ENCODE data around the gene CYP26B1.

Gene CYP26B1

DNA sequence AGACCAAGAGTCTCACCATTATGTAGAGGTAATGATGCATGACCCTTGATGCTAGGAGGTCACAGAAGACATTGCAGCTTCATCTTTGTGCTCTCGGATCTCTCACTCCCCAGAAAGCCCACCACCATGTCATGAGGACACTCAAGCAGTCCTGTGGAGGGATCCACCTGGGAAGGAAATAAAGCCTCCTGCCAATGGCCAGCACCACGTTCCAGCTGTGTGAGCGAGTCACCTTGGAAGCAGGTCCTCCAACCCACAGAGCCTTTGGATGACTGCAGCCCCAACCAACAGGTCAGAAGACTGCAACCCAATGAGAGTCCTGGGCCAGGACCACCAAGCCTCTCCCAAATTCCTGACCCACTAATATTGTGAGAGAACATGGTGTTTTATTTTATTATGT is 38.4 kb downstream of the CYP26B1 start:
- Histone ChIP-seq H3K27ac (no peak overlapping the region), H3K36me3 (no peaks in the 10 kb centered on the region), H3K4me3 (no peak overlapping the region), H3K27me3 (peaks cover 0 to 4% of the 10 kb centered on the region in 2 donors), H3K9me3 (no peaks in the 10 kb centered on the region), H3K4me1 (no peaks in the 10 kb centered on the region)
- TF ChIP-seq, protein P1, sequence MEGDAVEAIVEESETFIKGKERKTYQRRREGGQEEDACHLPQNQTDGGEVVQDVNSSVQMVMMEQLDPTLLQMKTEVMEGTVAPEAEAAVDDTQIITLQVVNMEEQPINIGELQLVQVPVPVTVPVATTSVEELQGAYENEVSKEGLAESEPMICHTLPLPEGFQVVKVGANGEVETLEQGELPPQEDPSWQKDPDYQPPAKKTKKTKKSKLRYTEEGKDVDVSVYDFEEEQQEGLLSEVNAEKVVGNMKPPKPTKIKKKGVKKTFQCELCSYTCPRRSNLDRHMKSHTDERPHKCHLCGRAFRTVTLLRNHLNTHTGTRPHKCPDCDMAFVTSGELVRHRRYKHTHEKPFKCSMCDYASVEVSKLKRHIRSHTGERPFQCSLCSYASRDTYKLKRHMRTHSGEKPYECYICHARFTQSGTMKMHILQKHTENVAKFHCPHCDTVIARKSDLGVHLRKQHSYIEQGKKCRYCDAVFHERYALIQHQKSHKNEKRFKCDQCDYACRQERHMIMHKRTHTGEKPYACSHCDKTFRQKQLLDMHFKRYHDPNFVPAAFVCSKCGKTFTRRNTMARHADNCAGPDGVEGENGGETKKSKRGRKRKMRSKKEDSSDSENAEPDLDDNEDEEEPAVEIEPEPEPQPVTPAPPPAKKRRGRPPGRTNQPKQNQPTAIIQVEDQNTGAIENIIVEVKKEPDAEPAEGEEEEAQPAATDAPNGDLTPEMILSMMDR (IDR thresholded peaks at IDR 0.05), result no peak
- intact Hi-C loops (cut with DNase I; ENCODE audit: low total_unique reads), result no loop called here
- DNase-seq, result peak in 1 of 2 donors; percentile 29

DNA sequence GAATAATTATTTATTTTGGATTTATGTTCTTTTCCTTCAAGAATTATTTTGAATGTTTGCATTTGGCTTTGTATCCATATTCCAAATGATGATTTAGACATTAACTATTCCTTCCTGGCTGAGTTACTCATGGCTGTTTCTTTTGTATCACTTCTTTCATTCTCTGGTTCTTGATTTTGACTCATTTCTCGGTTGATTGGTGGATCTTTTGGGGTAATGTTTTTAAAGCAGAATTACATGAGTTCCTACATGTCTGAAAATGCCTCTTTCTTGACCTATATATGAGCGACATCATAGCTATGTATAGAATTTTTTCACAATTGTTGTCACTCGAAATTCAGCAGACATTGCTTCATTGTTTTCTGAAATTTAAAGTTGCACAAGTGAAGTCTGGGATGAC is 39.5 kb downstream of the CYP26B1 start:
- Histone ChIP-seq H3K4me3 (no peak overlapping the region), H3K9me3 (no peaks in the 10 kb centered on the region), H3K4me1 (no peaks in the 10 kb centered on the region), H3K27ac (no peak overlapping the region), H3K36me3 (no peaks in the 10 kb centered on the region), H3K27me3 (peaks cover 0 to 11% of the 10 kb centered on the region in 2 donors)
- DNase-seq, result no peak
- TF ChIP-seq, protein P1 (IDR thresholded peaks at IDR 0.05), result no peak
- intact Hi-C loops (cut with DNase I; ENCODE audit: low total_unique reads), result no loop called here

DNA sequence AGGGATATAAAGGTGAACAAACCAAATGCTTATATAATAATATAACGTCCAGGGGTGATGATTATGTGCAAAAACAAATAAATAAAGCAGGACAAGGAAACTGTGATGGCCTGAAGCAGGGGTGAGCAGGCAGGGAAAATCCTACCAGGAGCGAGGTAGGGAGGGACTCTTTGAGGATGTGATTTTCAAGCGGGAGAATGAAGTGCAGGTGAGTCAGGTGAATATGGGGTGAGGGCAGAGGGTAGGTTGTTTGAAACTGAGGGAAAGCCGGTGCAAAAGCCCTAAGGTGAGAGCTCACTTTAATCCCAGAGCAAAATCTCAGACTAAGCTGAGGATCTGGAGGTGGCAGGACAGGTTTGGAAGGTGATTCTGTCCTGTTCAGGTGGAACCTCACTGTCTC is 40.7 kb downstream of the CYP26B1 start:
- peak in 1 of 2 donors; percentile 11 for DNase-seq
- intact Hi-C loops (cut with DNase I; ENCODE audit: low total_unique reads), result no loop called here

DNA sequence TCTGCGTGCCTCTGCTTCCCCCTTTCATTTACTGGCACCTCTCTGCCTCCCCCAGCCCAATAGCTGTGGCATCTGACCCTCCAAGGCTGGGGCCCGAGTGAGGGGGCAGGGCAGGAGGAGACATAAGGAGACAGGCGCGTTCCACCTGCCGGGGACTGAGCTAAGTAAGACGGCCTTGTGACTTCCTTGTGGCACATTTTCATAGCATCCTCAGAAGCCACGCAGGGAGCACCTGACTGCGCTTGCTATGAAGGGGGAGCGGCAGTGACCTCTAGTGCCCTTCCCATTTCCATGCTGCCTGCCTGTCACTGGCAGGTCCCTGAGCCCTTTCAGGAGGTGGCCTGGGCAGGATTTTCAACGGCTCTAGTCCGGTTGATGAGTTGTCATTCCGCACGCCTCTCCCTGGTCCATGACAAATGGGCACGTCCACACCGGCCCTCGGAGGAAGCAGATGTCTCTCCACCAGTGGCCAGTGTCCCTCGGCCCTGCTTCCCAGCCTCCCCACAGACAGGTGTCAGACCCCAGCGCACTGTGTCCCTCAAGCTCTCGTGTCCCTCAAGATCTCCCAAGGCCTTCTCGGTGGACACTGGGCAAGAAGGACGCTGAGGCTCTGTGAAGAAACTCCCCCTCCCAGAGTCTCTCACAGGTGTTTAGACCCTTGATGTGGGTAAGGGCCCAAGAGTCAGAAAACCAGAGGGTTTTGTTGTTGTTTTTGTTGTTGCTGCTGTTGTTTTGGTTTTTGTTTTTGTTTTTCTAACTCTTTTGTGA is 42.7 kb downstream of the CYP26B1 start:
- Histone ChIP-seq H3K4me1 (no peaks in the 10 kb centered on the region), H3K27me3 (peaks cover 0 to 12% of the 10 kb centered on the region in 2 donors), H3K4me3 (no peak overlapping the region), H3K36me3 (no peaks in the 10 kb centered on the region), H3K9me3 (no peaks in the 10 kb centered on the region), H3K27ac (no peak overlapping the region)
- TF ChIP-seq, protein P1 (IDR thresholded peaks at IDR 0.05), result no peak
- peak in 1 of 2 donors; percentile 54 for DNase-seq
- intact Hi-C loops (cut with DNase I; ENCODE audit: low total_unique reads), result no loop called here

More for the DNA sequence above, 40.7 kb downstream of the CYP26B1 start:
- H3K4me1 ChIP-seq, result no peaks in the 10 kb centered on the region
- H3K4me3 ChIP-seq, result no peak overlapping the region
- TF ChIP-seq, protein P1 (IDR thresholded peaks at IDR 0.05), result no peak
- no peak overlapping the region for H3K27ac ChIP-seq
- no peaks in the 10 kb centered on the region for H3K9me3 ChIP-seq
- no peaks in the 10 kb centered on the region for H3K36me3 ChIP-seq
- H3K27me3 ChIP-seq, result peaks cover 0 to 12% of the 10 kb centered on the region in 2 donors

DNA sequence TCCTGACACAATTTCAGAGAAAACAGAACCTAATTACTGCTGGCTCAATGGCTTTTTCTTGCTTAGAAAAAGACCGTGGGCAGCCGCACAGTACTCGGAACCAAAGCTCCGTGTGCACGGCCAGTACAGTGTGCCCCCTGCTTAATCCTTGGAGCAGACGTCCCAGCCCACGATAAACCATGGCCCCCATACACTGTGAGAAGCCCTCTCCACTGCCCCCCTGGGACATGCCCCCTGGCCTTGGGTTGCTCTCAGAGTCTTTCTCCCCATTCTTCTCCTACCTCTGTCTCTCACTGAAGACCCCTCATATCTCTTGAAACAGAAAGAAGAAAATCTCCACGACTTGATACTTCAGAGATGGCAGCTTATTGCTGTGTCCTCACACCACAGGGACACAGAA is 44.0 kb downstream of the CYP26B1 start:
- Histone ChIP-seq H3K27ac (no peak overlapping the region), H3K27me3 (peaks cover 0 to 14% of the 10 kb centered on the region in 2 donors), H3K4me3 (no peak overlapping the region), H3K9me3 (no peaks in the 10 kb centered on the region), H3K36me3 (no peaks in the 10 kb centered on the region), H3K4me1 (no peaks in the 10 kb centered on the region)
- intact Hi-C loops (cut with DNase I; ENCODE audit: low total_unique reads), result no loop called here
- peak in 1 of 2 donors; percentile 39 for DNase-seq
- TF ChIP-seq, protein P1 (IDR thresholded peaks at IDR 0.05), result no peak

All from tibial artery (tissue), 4 donors.